HG03558 (cell line): ENCODE data around the gene CRAMP1.

Source experiments
- ATAC-seq: cut with Tn5 transposase; IDR thresholded peaks from one replicate; pipeline ENCODE4 v1.9.1; 2021; ENCODE audit warnings: moderate number of reproducible peaks; ENCODE audit not compliant: unreplicated experiment; ENCODE audit errors: extremely low read depth

CRAMP1 gene

GRCh38 chr16:1597154-1597553 is 15.0 kb upstream of the CRAMP1 start:
- ATAC-seq: no peak

DNA sequence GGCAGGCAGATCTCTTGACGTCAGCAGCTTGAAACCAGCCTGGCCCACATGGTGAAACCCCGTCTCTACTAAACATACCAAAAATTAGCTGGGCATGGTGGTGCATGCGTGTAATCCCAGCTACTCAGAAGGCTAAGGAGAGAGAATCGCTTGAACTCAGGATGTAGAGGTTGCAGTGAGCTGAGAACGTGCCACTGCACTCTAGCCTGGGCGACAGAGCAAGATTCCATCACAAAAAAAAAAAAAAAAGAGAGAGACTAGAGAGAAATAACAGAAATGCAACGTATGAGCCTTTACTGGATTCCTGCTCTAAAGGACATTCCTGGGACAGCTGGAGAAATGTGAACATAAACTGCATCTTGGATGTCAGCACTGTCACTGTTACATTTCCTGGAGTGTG is 11.1 kb upstream of the CRAMP1 start:
- ATAC-seq: no peak

GRCh38 chr16:1601489-1601888 is 10.7 kb upstream of the CRAMP1 start:
- ATAC-seq: no peak

DNA sequence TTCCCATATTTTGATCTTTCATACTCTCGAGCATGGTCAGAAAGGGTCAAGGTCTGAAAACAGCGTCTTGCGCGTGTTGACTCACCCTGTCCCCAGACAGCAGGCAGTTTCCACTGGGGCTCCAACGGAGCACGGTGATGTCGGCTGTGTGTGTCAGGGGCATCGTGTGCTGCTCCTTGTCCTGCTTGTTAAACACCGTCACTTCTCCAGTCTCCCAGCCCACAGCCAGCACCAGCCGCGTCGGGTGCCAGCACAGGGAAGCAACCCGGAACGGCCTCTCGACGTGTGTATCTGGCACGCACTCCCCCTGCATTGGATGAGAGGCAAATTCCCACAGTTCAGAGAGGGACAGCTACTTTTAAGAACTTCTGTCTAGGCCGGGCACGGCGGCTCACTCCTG is 9.9 kb upstream of the CRAMP1 start:
- no peak for ATAC-seq

- ATAC-seq: no peak
Measured at GRCh38 chr16:1606774-1607173, 5.4 kb upstream of the CRAMP1 start.

GRCh38 chr16:1607971-1608370 is 4.2 kb upstream of the CRAMP1 start:
- no peak for ATAC-seq

- ATAC-seq: no peak
Measured at GRCh38 chr16:1610071-1610898, 1.9 kb upstream of the CRAMP1 start.

DNA sequence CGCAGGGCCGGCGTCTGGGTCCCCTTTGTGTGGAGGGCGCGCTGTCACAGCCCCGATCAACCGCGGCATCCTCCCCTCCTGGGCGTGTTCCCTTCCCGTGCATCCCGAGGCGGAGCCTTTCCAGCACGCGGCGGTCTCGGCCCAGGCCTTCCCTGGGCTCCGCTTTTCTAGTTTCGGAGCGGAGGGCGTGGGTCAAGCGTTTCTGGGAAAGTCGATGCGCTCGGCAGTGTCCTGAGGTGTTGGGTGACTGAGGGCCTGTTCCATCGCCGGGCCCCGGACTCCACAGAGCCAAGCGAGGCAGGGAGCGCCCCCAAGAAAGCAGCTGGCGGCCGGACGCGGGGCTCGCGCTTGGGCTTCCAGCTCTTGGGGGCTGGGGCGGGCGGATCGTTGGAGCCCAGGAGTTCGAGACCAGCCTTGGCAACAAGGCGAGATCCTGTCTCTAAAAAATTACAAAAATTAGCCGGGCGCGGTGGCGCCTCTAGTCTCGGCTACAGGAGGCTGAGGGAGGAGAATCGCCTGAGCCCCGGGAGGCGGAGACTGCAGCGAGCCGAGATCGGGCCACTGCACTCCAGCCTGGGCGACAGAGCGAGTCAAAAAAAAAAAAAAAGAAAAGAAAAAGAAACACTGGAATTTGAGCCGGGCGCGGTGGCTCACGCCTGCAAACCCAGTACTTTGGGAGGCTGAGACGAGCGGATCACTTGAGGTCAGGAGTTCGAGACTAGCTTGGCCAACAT is 1.1 kb upstream of the CRAMP1 start:
- no peak for ATAC-seq

GRCh38 chr16:1613211-1613622 is 1.1 kb downstream of the CRAMP1 start:
- no peak for ATAC-seq

GRCh38 chr16:1613728-1614455 is 1.7 kb downstream of the CRAMP1 start:
- ATAC-seq: no peak

DNA sequence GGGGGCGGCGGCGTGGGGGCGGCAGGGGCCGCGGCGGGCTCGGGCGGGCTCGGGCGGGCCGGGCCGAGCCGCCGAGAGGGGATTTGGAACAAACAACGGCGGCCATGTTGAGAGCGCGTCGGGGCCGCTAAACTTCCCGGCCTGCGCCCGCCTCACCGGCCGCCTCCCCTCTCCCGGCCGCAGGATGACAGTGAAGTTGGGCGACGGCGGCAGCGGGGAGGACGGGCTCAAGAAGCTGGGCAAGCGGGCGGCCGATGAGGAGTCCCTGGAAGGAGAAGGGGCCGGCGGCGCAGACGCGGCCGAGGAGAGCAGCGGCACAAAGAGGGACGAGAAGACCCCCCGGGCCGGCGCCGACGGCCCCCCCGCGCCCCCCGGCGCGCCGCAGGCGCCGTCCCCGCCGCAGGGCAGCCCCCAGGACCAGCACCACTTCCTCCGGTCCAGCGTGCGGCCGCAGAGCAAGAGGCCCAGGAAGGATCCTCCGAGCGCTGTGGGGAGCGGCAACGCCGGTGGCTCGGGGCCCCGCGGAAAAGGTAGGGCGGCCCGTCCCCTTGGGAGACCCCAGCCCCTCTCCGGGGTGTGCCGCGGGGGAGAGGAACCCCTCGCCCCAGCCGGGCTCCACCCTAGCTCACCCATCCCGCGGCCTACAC is 2.4 kb downstream of the CRAMP1 start:
- ATAC-seq: no peak

DNA sequence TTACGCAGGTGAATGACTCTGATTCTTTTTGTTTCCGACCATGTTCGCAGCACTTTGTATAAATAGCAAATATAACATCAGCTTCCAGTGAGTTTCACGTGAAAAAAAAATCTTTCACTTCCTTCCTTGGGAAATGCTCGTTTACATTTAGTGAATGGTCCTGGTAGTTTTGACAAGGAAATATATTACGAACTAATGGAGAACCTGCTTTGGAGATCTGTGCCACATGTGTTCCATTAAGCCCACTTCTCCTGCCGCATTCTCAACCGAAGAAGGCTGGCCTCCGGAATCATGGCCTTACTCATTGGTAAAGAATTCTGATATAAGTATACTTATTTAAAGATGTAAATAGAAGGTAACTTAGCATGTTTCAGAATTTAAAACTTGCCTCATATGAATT is 3.6 kb downstream of the CRAMP1 start:
- no peak for ATAC-seq

- ATAC-seq: no peak
Measured at GRCh38 chr16:1619976-1620375, 7.8 kb downstream of the CRAMP1 start.

- ATAC-seq: no peak
Measured at GRCh38 chr16:1620391-1620790, 8.2 kb downstream of the CRAMP1 start.

GRCh38 chr16:1621851-1622250 is 9.7 kb downstream of the CRAMP1 start:
- no peak for ATAC-seq

- no peak for ATAC-seq
Measured at GRCh38 chr16:1626327-1626726, 14.2 kb downstream of the CRAMP1 start.

GRCh38 chr16:1626776-1627175 is 14.6 kb downstream of the CRAMP1 start:
- ATAC-seq: no peak

DNA sequence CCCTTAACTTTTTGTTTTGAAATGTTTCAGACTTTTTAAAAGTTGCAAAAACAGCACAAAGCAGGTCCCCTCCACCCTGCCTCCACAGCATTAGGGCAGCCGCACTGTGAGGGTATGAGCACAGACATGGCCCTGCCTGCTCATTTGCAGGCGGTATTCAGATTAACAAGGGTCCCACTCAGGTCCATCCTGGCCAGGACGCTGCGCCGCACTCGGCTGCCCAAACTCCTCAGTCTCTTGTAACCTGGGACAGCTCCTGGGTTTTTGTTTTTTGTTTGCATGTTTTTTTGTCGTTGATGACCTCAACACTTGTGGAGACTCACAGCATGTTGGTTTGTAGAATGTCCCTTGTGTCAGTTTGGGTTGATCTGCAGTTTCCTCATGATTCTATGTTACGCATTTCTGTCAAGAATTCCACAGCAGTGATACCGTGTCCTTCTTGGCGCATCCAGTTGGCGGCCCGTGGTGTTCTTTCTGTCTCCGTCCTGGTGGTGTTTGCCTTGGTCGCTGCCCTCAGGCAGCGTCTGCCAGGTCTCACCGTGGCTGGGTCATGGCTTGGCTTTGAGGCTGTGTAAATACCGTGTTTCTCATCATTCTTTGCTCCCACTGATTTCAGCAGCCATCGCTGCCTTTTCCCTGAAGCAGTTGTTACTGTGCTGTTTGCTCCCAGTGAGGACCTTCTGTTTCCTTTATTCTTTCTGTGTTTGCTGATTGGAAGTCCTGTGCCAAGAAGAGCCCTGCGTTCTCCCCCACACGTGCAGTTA is 18.5 kb downstream of the CRAMP1 start:
- no peak for ATAC-seq

DNA sequence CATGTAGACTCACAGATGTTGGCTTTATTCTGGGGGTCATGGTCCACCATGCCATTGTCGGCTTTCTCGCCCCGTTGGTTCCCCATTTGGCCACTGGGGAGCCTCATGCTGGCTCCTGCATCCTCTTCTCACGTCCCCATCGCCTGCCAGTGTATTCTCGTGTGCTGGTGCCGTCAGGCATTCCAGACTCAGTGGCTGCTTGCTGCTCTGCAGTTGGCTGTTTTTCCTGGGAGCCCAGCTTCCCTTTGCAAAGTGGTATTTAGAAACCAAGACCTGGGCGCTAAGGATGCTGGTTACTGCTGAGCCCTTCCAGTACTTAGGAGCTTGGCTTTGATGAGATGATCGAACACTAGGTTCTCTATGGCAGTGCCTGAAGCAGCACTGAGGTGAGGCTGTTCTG is 19.1 kb downstream of the CRAMP1 start:
- ATAC-seq: no peak
